ENCODE results near the gene DMD. TPM values are rescaled to one million over a fixed set of nuclear protein-coding genes. Genes with fewer than 3 reads are reported as not detected.

The DMD gene
- total RNA-seq, 3 donors from 2014 or later (not counting 1 experiment from before 2014, with no cell fraction given): not detected

GRCh38 chrX:31606771-31607170 lies 1604.6 kb downstream of the DMD start:
- no peaks in the 10 kb centered on the region for H3K36me3 Mint-ChIP-seq
- no peaks in the 10 kb centered on the region for H3K36me3 ChIP-seq (ENCODE audit: control insufficient read depth, insufficient read depth, low read length)
- no peak for ATAC-seq
- no peaks in the 10 kb centered on the region for H3K4me1 ChIP-seq (ENCODE audit: control insufficient read depth, insufficient read depth, low read length)
- no peaks in the 10 kb centered on the region for H3K27me3 Mint-ChIP-seq (ENCODE audit: low read depth in 2 of 2)
- no peak overlapping the region for H3K27ac Mint-ChIP-seq
- H3K4me3 Mint-ChIP-seq: no peak overlapping the region
- no peaks in the 10 kb centered on the region for H3K9me3 ChIP-seq (ENCODE audit: control insufficient read depth, insufficient read depth, low read length)
- no peak overlapping the region for H3K4me3 ChIP-seq (ENCODE audit: low read length)
- 75% methylated on average over 4 of the region's 4 CpGs for WGBS (ENCODE audit: insufficient coverage)
- intact Hi-C loops (cut with micrococcal nuclease): no loop called here
- peaks cover 0 to 3% of the 10 kb centered on the region in 2 donors for H3K9me3 Mint-ChIP-seq
- H3K27me3 ChIP-seq (ENCODE audit: control insufficient read depth, insufficient read depth, low read length): no peaks in the 10 kb centered on the region
- no peak for DNase-seq
- TF ChIP-seq CTCF (IDR thresholded peaks at IDR 0.05): no peak
- H3K4me1 Mint-ChIP-seq: no peaks in the 10 kb centered on the region
- H3K27ac ChIP-seq (ENCODE audit: low read length): no peak overlapping the region

GRCh38 chrX:31604629-31605221 lies 1606.6 kb downstream of the DMD start:
- WGBS (ENCODE audit: insufficient coverage): 55% methylated on average over 1 of the region's 3 CpGs
- Mint-ChIP-seq H3K27ac (no peak overlapping the region), H3K9me3 (no peaks in the 10 kb centered on the region), H3K4me3 (no peak overlapping the region), H3K36me3 (no peaks in the 10 kb centered on the region), H3K27me3 (ENCODE audit: low read depth in 2 of 2) (no peaks in the 10 kb centered on the region), H3K4me1 (no peaks in the 10 kb centered on the region)
- Histone ChIP-seq H3K4me3 (ENCODE audit: low read length) (no peak overlapping the region), H3K27ac (ENCODE audit: low read length) (no peak overlapping the region), H3K4me1 (ENCODE audit: control insufficient read depth, insufficient read depth, low read length) (no peaks in the 10 kb centered on the region), H3K36me3 (ENCODE audit: control insufficient read depth, insufficient read depth, low read length) (no peaks in the 10 kb centered on the region), H3K27me3 (ENCODE audit: control insufficient read depth, insufficient read depth, low read length) (no peaks in the 10 kb centered on the region), H3K9me3 (ENCODE audit: control insufficient read depth, insufficient read depth, low read length) (no peaks in the 10 kb centered on the region)
- intact Hi-C loops (cut with micrococcal nuclease): no loop called here
- ATAC-seq: no peak
- no peak for TF ChIP-seq CTCF (IDR thresholded peaks at IDR 0.05)
- no peak for DNase-seq

- WGBS (ENCODE audit: insufficient coverage): 75% methylated on average over 4 of the region's 5 CpGs
Observed at GRCh38 chrX:31603411-31604120, 1607.8 kb downstream of the DMD start.

More at GRCh38 chrX:31603411-31604120, 1607.8 kb downstream of the DMD start:
- intact Hi-C loops (cut with micrococcal nuclease): no loop called here
- H3K27me3 Mint-ChIP-seq (ENCODE audit: low read depth in 2 of 2): no peaks in the 10 kb centered on the region
- Histone ChIP-seq H3K27me3 (ENCODE audit: control insufficient read depth, insufficient read depth, low read length) (no peaks in the 10 kb centered on the region), H3K27ac (ENCODE audit: low read length) (no peak overlapping the region), H3K4me3 (ENCODE audit: low read length) (no peak overlapping the region), H3K9me3 (ENCODE audit: control insufficient read depth, insufficient read depth, low read length) (no peaks in the 10 kb centered on the region), H3K36me3 (ENCODE audit: control insufficient read depth, insufficient read depth, low read length) (no peaks in the 10 kb centered on the region), H3K4me1 (ENCODE audit: control insufficient read depth, insufficient read depth, low read length) (no peaks in the 10 kb centered on the region)
- TF ChIP-seq CTCF (IDR thresholded peaks at IDR 0.05): no peak
- H3K4me1 Mint-ChIP-seq: no peaks in the 10 kb centered on the region
- H3K36me3 Mint-ChIP-seq: no peaks in the 10 kb centered on the region
- ATAC-seq (no peak), DNase-seq (no peak)
- H3K27ac Mint-ChIP-seq: no peak overlapping the region
- H3K4me3 Mint-ChIP-seq: no peak overlapping the region
- no peaks in the 10 kb centered on the region for H3K9me3 Mint-ChIP-seq

Data from natural killer cell (primary cell).